H1 (cell line): ENCODE data around the gene NOTUM. TPM values are rescaled to one million over a fixed set of nuclear protein-coding genes. Genes with fewer than 3 reads are reported as not detected.

ENCODE experiments used
- CTCF ChIP-seq, 3 experiments: IDR thresholded peaks; 1 replicate in 2 of 3; 2 replicates in 1 of 3; pipeline versions ENCODE4 v1.5.1 to v1.6.1; 2011; ENCODE audit warnings: low read length in 3 of 3, mild to moderate bottlenecking in 3 of 3, inconsistent platforms in 2 of 3, low read depth in 1 of 3, moderate library complexity in 1 of 3; ENCODE audit not compliant: insufficient read depth in 1 of 3; ENCODE audit errors: control extremely low read depth in 1 of 3
- EGR1 ChIP-seq: IDR thresholded peaks from 2 replicates; pipeline ENCODE4 v1.6.1; 2011; ENCODE audit warnings: low read depth, low read length, borderline replicate concordance
- EP300 ChIP-seq, 2 experiments: IDR thresholded peaks; 1 replicate in 1 of 2; 2 replicates in 1 of 2; pipeline ENCODE4 v1.6.1; 2011 to 2012; ENCODE audit warnings: low read depth in 2 of 2, low read length in 2 of 2, mild to moderate bottlenecking in 2 of 2, borderline replicate concordance in 1 of 2, inconsistent platforms in 1 of 2, moderate library complexity in 1 of 2
- FOSL1 ChIP-seq: IDR thresholded peaks from 2 replicates; pipeline ENCODE4 v1.6.1; 2011; ENCODE audit warnings: mild to moderate bottlenecking, low read depth, low read length, moderate library complexity; ENCODE audit not compliant: insufficient read depth
- RAD21 ChIP-seq, 2 experiments: IDR thresholded peaks in 1 of 2; conservative IDR thresholded peaks in 1 of 2; 2 replicates each; pipeline ENCODE4 v1.6.1; 2011; ENCODE audit warnings: low read depth in 2 of 2, low read length in 2 of 2, improper control_type of control experiment in 1 of 2, inconsistent platforms in 1 of 2, mild to moderate bottlenecking in 1 of 2, moderate library complexity in 1 of 2
- RNF2 ChIP-seq: fragments of 200-900, 300-1000 bp; sonication (generic); IDR thresholded peaks from 2 replicates; pipeline ENCODE4 v1.7.1; 2016; ENCODE audit warnings: borderline replicate concordance, low read depth, mild to moderate bottlenecking, antibody characterized with exemption, low read length; ENCODE audit not compliant: poor library complexity, severe bottlenecking; ENCODE audit errors: missing control alignments
- SP4 ChIP-seq: IDR thresholded peaks from 2 replicates; pipeline ENCODE4 v1.6.1; 2012; ENCODE audit warnings: low read length, inconsistent platforms
- polyA plus RNA-seq, 7 experiments: library from polyadenylated mRNA; depleted of rRNA in 3 of 7; stranded (reverse) in 5 of 7; unstranded in 2 of 7; fragments of >200 nt in 5 of 7; fragments of 200-250 nt in 2 of 7; gene quantifications; 1 replicate in 5 of 7; 2 replicates in 1 of 7; 4 replicates in 1 of 7; pipeline versions ENCODE4 v1.2.1 to v1.2.3, GENCODE V29; 2011 to 2013; ENCODE audit warnings: missing spikeins in 2 of 7, mixed read lengths in 2 of 7
- total RNA-seq: library from RNA; stranded (reverse); fragmentation: NEBNext Ultra II Directional; extraction: Animal tissue kit (Norgen Biotek cat#: 25700); gene quantifications from 2 replicates; pipeline ENCODE4 v1.2.1, GENCODE V29; 2021

The NOTUM gene
- total and polyA plus RNA-seq, 2 of the 8 experiments (the other 6 are each of a cell fraction or from before 2014, with no cell fraction given) = 0.45 to 0.76 TPM

GRCh38 chr17:81904600-81905423 is 56.2 kb downstream of the NOTUM start (continued):
- TF ChIP-seq CTCF (IDR thresholded peaks at IDR 0.05; ENCODE audit: control extremely low read depth in 1 of 3, insufficient read depth in 1 of 3, low read depth in 1 of 3, low read length in 3 of 3) (no peak), SP4 (no peak), EGR1 (no peak), RNF2 (no peak), FOSL1 (no peak), RAD21 (IDR thresholded peaks at IDR 0.05 in 1 of 2, conservative IDR thresholded peaks at IDR 0.05 in 1 of 2; ENCODE audit: low read depth in 2 of 2, low read length in 2 of 2) (no peak), EP300 (IDR thresholded peaks at IDR 0.05; ENCODE audit: borderline replicate concordance in 1 of 2, low read depth in 2 of 2, low read length in 2 of 2) (no peak)
